ENCODE results near the gene ASB4.
"Not testable (repeated sequence)": the region's sequence is repeated elsewhere in the genome, so short reads cannot be mapped to it uniquely, and the experiment has no call there.

Gene ASB4, protein sequence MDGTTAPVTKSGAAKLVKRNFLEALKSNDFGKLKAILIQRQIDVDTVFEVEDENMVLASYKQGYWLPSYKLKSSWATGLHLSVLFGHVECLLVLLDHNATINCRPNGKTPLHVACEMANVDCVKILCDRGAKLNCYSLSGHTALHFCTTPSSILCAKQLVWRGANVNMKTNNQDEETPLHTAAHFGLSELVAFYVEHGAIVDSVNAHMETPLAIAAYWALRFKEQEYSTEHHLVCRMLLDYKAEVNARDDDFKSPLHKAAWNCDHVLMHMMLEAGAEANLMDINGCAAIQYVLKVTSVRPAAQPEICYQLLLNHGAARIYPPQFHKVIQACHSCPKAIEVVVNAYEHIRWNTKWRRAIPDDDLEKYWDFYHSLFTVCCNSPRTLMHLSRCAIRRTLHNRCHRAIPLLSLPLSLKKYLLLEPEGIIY

DNA sequence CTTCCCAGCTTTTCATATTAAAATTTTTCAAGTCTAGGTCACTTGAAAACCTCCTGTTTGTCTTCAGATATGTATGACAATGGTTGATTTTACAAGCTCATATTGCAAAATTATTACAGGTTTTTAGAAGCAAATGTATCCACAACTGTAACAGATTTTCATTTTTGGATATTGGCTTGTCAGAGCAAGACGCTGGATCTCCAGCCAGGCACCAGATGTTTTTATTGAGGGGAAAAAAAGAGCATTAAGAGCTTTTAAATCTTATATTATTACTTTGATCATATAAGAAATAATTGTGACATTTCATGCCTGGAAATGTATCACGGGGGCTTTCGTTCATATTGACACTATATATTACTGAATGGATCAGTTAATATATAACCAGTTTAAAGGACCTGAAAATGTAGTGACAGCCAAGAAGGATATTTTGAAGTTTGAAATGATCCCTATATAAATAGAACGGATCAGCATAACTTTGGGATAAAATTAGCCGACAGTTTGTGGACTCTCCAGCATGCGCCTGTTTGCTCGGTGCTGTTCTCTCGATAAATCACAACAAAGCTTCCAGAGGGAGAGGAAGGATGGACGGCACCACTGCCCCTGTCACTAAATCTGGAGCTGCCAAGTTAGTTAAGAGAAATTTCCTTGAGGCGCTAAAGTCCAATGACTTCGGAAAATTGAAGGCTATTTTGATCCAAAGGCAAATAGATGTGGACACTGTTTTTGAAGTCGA, at the start of gene ASB4:
ASB4 (plus strand) TSS at position 553 of the 733 bp plus-strand sequence; CDS start at position 582, 29 bp downstream.
- no peak for DNase-seq (ENCODE audit: low read depth in 3 of 3)

DNA sequence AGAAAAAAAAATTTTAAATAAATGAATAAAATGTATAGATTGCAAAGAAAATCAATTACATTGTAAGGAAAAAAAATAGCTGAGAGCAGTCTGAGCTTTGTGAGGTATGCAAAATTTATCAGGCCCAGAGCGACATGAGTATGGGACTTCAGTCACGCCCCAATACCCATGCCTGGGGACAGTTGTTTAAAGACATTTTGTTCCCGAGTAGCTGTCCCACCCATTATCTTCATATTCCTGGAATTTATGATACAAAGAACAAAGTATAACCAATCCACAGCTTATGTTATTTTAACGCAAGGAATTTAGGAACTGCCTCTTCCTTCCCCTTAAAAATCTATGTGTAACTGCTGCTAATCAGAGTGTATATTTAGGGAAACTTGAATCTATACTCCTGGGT, 49.3 kb upstream of the ASB4 start:
- DNase-seq (ENCODE audit: low read depth in 3 of 3) = no peak

DNA sequence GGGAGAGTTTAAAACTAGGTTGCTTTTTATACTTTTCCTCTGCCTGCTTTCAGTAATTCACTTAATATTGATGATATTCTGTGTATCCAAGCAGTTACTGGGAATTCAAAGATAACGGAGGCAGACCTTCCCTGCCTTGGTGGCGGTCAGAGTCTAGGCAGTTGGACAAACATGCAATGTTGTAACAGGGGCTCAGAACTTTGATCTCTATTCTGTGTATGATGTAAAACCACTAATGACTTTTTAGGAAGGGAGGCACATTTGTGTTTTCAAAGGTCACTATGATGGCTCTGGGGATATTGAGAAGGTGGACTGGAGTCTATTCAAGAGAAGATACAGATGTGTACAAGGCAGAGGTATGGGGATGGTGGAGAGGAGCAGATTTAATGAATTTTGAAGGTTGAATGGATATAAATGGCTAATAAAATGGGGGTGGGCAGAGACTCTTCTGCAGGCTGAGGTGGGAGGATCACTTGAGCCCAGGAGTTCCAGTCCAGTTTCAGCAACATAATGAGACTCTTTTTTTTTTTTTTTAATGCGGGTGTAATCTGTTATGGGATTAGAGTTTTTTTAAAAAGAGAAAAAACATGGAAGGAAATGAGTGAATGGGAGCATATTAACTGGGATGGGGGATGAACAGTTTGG, 45.2 kb upstream of the ASB4 start:
- DNase-seq (ENCODE audit: low read depth in 3 of 3) = no peak

DNA sequence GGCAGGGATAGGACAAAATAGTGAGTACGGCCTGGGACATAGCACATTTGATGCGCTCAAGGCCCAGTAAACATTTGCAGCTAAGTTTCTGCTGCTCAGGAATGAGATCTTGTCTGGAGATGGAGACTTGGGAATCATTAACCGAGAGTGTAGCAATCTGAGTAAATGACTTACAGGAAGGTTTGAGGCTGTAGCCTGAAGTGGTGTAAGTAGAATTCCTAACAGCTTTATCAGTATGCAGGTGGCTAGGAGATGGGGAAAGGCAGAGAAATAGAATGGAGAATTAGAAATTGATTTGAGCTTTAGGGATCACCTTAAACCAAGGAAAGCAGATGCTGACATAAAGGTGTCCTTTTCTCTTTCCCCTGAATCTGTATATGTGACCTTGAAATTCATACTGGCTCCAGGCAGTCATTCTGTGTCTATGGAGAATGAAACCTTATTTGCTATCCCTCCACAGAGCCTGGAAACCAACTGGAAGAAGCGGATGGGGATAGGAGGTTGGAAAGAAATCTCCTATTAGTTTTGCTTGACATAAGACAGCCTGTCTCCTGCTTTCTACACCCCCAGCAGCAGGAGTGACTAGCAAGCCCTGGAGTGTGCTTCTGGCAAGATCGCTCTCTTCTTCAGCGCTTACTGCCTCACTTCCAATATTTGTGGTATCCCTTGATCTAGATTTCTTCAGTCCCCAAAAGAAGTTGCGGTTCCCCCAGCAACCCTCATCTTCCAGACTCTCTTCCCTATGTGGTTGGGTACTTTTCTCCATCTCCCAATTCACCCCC, 44.5 kb upstream of the ASB4 start:
- no peak for DNase-seq (ENCODE audit: low read depth in 3 of 3)

DNA sequence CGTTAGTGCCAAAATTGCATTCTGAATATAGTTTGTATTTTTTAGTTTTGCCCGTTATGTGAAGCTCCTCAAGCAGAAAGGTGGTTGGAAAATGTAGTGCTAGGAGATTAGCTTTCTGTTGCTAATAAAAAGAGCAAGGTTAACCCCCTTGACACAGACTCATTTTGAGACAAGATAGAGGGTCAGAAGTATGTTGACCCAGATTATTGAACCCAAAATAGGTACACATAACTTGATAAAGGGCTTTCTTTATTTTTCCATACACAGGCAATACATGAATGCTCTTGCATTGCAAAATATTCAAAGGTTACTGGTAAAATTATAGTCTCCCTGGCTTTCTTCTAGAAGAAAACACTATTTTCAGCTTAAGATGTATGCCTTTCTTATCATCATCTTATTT, 40.9 kb upstream of the ASB4 start:
- DNase-seq (ENCODE audit: low read depth in 3 of 3) = no peak

DNA sequence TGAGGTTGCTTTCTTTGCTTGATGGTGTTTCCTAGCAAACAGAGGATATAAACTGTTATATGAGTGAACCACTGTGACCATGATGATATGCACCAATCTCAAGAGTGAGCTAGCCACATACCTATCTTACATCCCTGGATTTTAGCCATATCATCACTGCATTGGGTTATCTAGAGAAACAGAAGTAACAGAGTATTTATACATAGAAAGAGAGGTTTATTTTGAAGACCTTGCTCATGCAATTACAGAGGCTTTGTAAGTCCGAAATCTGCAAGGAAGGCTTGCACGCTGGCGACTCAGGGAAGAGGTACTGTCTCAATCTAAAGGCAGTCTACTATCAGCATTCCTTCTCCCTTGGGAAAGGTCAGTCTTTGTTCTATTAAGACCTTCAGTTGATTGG, 39.1 kb upstream of the ASB4 start:
- DNase-seq (ENCODE audit: low read depth in 3 of 3) = no peak

DNA sequence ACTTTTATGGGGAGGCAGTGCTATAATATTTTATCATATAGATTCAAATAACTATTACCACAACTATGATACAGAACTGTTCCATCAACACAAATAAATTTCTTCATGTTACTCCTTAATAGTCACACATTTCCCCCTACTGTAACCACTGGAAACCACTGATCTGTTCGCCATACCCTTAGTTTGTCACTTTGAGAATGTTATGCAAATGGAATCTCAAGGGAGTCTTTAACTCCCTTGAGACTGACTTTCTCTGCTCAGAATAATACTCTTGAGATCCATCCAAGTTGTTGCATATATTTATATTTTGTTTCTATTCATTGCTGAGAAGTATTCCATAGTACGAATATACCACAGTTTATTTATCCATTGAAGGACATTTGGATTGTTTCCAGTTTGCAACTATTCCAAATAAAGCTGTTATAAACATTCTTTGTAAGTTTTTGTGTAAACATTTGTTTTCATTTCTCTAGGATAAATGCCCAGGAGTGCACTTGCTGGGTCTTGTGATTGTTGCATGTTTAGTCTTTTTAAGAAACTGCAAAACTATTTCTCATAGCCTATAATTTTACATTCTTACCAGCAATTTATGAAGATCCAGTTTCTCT, 31.2 kb upstream of the ASB4 start:
- no peak for DNase-seq (ENCODE audit: low read depth in 3 of 3)

DNA sequence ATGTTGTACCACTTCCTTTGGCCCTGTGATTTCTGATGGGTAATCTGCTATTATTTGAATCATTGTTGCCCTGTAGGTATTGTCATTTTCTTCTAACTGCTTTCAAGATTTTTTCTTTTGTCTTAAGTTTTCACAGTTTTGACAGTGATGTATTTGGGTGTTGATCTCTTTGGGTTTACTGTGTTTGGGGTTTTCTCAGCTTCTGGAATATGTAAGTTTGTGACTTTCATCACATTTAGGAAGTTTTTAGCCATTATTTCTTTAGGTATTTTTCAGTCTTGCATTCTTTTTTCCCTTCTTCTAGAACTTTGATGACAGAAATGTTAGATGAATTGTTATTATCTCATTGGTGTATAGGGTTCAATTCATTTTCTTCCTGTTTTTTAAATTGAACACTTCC, 27.8 kb upstream of the ASB4 start:
- no peak for DNase-seq (ENCODE audit: low read depth in 3 of 3)

DNA sequence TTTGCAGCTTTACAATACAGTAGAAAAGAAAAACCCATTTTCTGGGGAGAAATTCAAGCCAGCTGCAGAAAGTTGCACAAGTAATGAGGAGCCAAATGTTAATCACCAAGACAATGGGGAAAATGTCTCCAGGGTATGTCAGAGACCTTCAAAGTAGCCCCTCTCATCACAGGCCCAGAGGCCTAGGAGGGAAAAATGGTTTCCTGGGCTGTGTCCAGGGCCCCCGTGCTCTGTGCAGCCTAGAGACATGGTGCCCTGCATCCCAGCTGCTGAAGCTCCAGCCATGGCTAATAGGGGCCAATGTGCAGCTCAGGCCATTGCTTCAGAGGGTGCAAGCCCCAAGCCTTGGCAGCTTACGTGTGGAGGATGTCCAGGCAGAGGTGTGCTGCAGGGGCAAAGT, 25.1 kb upstream of the ASB4 start:
- not testable (repeated sequence) for DNase-seq (ENCODE audit: low read depth in 3 of 3)

DNA sequence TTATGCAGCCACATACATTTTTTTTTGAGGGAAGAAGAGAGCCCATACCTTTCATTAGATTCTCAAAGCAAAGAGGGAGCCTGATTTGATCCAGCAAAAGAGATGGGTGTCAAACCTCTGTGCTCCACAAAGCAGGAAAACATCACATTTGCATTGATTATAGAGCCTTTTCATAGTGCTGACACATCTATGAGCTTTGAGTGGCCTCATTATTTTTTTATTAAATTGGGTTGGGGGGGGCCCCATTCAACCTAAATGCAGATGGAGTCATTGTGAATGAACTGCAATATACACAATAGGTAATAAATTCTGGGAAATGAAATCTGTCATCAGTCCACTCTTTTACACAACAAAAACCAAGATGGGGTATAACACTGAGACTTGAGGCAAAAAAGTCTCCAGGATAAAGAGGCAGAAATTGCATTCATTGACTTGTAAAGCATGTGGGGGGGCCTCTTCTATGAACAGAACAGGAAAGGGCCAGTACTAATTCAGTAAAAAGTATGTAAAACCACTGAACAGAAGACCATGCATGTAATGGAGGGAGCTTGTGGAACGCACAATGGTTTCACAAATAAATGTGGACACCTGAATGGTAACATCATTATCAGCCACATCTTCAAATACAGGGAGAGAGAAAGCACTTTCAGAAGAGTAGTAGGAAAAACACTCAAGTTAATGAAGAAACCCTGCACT, 17.7 kb upstream of the ASB4 start:
- no peak for DNase-seq (ENCODE audit: low read depth in 3 of 3)

DNA sequence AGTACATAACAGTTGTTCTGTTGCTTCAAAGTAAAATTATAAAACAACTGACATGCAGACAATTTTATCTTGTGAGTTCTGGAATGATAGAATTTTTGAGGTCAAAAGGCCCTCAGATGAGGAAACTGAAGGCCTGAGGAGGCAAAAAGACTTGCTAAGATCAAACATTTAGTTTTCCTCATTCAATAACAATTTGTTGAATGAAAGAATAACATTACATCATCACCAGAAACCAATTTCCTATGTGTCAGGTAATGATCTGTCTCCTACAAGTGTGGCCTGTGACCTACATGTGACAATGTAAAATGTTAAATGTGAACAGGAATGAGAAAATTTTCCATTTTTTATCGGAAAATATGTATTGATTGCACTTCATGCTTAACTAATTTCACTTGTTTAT, 16.6 kb upstream of the ASB4 start:
- DNase-seq (ENCODE audit: low read depth in 3 of 3) = no peak

DNA sequence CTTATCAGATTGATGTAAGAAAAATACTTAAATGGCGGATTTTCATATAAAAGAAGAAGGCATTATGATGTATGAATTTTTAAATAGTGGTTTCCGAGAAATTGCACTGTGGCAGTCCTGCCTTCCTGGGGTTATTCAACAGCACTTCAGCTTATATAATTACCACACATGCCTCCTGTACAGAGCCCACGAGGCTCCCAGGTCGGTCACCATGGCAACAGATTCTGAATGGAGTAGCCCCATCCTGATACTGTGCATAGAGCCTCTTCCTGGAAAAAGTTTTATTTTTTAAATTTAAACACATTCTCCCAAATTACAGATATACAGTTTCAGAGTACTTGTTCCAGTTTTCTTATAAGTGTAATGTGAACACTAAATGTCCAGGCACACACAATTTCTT, 15.9 kb upstream of the ASB4 start:
- no peak for DNase-seq (ENCODE audit: low read depth in 3 of 3)

DNA sequence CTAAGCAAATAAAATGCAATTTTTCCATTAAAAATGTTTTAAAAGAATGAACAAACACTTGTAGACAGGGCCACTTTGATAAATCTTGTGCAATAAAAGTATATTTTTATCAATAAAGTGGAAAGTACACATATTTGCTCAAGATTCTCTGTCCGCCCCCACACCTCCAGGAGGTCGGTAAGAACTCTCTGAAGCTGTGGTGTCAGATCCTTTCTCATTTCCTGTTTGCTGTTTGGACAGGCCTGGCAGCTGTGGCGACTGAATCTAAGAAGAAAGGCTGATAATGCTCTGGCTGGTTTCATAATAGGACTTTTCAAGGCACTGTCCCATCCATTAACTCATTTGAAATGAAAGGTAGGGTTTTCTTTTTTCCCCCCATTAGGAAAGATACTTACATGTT, 15.3 kb upstream of the ASB4 start:
- no peak for DNase-seq (ENCODE audit: low read depth in 3 of 3)

DNA sequence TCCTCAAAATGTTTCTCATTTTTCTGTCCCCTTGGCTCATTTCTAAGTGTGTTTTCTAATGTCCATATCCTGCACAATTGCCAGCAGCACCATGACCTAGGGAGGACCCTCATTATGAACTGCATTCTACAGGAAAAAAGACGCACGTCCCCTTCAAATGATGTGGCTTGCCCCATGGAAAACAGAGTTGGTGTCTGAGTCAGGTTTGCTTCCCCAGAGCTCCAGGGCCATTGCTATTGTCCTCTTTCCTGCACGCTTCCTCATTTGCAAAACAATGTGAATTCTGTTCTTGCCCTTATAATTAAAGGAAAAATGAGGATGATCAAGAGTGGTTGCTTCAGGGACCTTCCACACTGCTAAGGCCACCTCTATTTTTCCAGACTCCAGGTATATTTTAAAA, 14.7 kb upstream of the ASB4 start:
- DNase-seq (ENCODE audit: low read depth in 3 of 3) = no peak

DNA sequence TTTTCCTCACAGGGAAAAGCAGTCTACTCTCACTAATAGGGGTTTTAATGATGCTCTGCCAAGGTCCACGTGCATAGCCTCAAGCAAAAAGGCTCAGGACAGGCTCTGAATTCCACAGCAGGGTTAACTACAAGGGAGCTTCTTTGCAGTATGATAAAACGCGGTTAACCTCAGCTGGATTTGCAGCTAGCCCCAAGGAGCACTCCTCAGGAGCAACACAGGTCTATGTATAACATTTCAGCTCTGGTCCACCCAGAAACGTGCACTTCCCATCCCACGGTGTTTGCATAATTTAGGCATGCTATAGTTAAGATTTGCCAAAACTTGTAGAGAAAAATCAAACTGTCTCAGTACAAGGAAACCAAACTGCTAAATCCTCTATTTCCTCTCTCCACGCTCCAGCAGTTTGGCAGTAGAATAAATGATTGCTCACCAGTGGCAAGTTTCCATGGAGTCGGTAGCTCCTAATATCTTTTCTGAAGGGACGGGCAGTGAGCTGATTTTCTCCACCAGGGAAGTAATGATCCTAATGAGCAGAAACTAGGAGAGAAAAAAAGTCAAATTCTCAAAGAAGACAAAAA, 13.1 kb upstream of the ASB4 start:
- no peak for DNase-seq (ENCODE audit: low read depth in 3 of 3)

DNA sequence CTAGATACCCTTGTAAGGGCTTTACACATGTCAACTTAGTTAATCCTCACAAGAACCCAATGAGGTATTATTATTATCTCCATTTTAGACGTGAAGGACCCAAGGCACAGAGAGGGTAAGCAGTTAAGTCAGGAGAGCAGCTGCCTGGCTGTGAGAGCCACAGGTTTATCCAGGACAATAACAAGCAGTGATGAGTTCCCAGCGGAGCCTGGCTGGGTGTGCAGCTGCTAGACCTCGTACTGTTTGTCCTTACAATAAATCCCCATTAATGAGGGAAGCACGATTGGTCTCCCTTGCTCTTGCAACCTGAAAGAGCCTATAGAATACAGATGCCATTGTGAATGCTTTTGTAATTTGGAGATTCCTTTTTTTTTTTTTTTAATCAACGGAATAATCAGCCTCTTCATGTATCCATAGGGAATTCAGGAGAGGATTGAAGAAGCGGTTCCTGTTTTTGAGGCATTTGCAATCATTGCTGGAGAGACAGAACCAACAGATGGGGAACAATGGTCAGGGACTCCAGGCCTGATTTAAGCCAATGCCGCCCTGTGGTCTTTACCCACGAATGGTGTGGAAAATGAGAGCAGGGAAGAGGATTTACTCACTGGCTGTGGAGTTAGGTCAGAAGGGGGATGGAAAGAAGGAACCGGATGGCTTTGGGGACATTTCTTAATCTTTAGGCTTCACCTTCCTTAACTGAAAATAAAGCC, 12.3 kb upstream of the ASB4 start:
- DNase-seq (ENCODE audit: low read depth in 3 of 3) = no peak

DNA sequence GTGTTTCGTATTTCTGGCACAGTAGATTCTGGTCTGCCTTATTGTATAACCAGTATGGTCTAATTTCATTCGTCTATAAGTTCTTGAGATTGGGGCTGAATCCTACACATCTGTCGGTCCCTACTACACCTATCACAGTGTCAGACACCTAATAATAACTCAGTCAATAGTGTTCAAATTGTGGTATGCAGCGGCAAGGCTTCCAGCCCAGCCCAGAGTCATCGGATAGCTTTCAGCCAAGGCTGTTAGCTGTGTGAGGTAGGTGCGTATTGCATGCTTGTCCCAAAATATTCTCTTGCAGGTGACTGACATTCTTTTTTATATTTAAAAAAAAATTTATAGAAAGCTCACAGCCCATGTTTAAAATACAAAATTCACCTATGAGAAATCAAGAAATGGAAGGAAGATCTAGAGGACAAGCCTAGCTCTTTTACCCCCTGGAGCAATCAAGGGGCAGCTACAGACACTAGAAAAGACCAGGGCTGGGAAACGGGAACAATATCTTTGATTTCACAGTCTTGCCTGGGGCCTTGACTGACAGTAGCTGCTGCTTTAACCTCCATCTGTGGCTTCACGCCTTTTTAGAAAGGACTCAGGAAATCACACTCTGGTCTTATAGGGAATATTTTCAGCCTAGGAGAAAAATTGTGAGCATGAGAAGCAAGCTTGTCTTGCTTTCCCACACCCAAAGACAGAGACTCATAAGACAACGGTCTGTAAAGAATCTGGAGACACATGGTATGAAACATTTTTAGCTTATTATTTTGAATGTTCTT, 9.5 kb upstream of the ASB4 start:
- no peak for DNase-seq (ENCODE audit: low read depth in 3 of 3)

DNA sequence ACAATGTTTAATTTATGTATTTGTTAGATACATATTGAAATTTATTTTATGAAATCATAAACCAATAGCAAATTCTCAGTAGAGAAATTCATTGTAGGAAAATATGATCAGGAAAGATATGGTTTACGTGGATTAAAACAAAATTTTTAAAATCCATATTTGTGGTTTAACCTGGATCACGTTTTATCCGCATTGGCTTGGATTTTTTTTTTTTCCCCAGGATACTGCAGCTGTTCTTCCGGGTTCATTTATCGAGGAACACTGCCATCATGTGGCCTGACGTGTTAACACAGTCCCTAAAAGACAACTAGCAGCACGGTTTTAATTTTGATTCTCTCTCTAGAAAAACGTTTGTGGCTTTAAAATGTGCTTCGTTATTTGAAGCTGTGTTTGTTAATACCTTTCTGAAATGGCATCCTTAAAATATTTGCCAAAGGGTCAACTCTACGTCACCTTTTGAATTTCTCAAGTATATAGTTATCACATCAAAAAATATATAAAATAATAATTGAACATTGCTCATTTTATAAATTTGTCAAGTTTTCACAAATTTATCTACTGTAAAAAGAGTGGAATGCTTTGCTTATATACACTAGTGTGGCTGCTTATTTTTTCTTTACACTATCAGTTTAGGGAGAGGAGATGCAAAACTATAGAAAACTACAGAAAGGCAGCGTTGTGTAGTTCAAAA, 8.7 kb upstream of the ASB4 start:
- DNase-seq (ENCODE audit: low read depth in 3 of 3) = peak in 2 of 3 experiments; percentile 17 to 22

Measured in stimulated activated CD4-positive, alpha-beta T cell treated with anti-CD3 and anti-CD28 coated beads, TNF-alpha, amount 100 ng/mL, for 24 hours (primary cell).